GM12865 (cell line): ENCODE results near the gene PAN2.

Experiments used
- DNase-seq: peaks from one replicate; pipeline ENCODE4 v3.0.0; 2010; ENCODE audit warnings: low read depth
- H3K4me3 ChIP-seq: 2 replicates; pipeline ENCODE4 v1.5.1; 2011; ENCODE audit warnings: mild to moderate bottlenecking, low read depth, low read length, control low read depth
- TF ChIP-seq, protein P1 (sequence below): IDR thresholded peaks from 2 replicates; pipeline ENCODE4 v1.5.1; 2011; ENCODE audit warnings: low read length, control low read depth, low read depth, inconsistent platforms; ENCODE audit not compliant: insufficient read depth; ENCODE audit errors: missing control alignments

Gene PAN2

GRCh38 chr12:56317675-56318074 lies 16.1 kb downstream of the PAN2 start:
- TF ChIP-seq, protein P1, sequence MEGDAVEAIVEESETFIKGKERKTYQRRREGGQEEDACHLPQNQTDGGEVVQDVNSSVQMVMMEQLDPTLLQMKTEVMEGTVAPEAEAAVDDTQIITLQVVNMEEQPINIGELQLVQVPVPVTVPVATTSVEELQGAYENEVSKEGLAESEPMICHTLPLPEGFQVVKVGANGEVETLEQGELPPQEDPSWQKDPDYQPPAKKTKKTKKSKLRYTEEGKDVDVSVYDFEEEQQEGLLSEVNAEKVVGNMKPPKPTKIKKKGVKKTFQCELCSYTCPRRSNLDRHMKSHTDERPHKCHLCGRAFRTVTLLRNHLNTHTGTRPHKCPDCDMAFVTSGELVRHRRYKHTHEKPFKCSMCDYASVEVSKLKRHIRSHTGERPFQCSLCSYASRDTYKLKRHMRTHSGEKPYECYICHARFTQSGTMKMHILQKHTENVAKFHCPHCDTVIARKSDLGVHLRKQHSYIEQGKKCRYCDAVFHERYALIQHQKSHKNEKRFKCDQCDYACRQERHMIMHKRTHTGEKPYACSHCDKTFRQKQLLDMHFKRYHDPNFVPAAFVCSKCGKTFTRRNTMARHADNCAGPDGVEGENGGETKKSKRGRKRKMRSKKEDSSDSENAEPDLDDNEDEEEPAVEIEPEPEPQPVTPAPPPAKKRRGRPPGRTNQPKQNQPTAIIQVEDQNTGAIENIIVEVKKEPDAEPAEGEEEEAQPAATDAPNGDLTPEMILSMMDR = no peak
- DNase-seq = no peak
- H3K4me3 ChIP-seq = no peak overlapping the region

- peak within 1 kb of the TSS; percentile 82 for H3K4me3 ChIP-seq
- TF ChIP-seq, protein P1 = peak; percentile 13
- peak; percentile 100 for DNase-seq
Observed at GRCh38 chr12:56315622-56316473, 18.0 kb downstream of the PAN2 start, which contains the start of gene CNPY2. Gene CNPY2, minus strand, starts transcription at chr12:56315988. Its CDS starts 771 bp downstream, at chr12:56315217.

DNA sequence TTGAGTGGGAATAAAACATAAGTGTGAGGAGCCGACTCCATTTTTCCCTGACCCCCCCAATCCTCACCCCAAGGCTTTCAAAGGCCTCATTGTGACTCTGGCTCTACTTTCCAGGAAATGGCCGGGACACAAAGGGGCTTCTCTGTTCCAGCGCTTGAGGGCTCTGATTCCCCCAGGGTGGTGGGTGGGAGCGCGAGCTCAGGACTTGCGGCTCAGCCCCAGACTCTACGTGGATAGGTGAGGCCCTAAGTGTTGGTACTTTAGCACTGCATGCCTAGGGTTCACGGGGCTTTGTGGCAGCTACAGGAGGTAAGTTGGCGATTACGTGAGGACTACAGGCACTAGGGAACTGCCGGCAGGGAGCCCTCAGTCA lies 18.6 kb downstream of the PAN2 start:
- no peak for DNase-seq
- TF ChIP-seq, protein P1 = no peak

GRCh38 chr12:56311003-56311402 lies 22.8 kb downstream of the PAN2 start:
- H3K4me3 ChIP-seq = no peak overlapping the region
- no peak for DNase-seq
- TF ChIP-seq, protein P1 = no peak

More for the DNA sequence above, 18.6 kb downstream of the PAN2 start:
- peak overlapping the region; percentile 82 for H3K4me3 ChIP-seq

- TF ChIP-seq, protein P1 = no peak
- no peak overlapping the region for H3K4me3 ChIP-seq
- DNase-seq = no peak
Observed at GRCh38 chr12:56308714-56309113, 25.1 kb downstream of the PAN2 start.

DNA sequence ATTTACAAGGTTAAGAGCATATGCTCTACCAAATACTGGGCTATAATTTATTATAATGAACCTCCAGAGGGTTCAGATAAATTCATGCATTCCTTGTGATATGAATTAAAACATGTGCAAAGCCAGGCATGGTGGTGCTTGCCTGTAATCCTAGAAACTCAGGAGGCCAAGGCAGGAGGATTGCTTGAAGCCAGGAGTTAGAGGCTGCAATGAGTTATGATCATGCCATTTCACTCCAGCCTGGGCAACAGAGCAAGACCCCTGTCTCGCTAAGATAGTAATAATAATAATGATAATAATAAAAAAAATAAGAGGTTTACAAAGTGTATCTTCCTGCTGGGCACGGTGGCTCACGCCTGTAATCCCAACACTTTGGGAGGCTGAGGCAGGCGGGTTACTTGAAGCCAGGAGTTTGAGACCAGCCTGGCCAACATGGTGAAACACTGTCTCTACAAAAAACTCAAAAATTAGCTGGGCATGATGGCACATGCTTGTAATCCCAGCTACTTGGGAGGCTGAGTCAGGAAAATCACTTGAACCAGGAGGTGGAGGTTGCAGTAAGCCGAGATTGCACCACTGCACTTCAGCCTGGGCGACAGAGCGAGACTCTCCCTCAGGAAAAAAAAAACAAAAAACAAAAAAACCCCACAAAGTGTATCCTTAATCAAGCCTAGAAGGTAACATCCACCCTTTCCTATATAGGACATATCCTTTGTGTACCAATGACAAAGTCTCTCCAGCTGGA lies 26.4 kb downstream of the PAN2 start:
- TF ChIP-seq, protein P1 = no peak
- H3K4me3 ChIP-seq = no peak overlapping the region
- DNase-seq = no peak
